A549 (cell line): ENCODE measurements around the gene RIMBP2. TPM values are rescaled to one million over a fixed set of nuclear protein-coding genes. Genes with fewer than 3 reads are reported as not detected.
A peak's percentile ranks its signal among the peaks of the same experiment; 100 is the strongest.

ENCODE experiments used
- ATAC-seq, 2 experiments: fragments of 200-7000 bp in 1 of 2; fragments of >200 bp in 1 of 2; cut with Nextera tagmentation in 1 of 2; cut with Tn5 transposase in 1 of 2; 3 replicates each; pipeline versions ENCODE4 v1.8.0 to v1.9.1; 2018 to 2020; ENCODE audit warnings: mild to moderate bottlenecking in 1 of 2, moderate library complexity in 1 of 2
- CTCF ChIA-PET: fragments of 300-600 bp; sonication (Branson Sonifier 250); formaldehyde crosslinking; extraction: SDS; loops from one replicate; lab custom pipeline; 2021; ENCODE audit warnings: antibody characterized with exemption, inconsistent platforms; lab: Yijun Ruan, JAX
- POLR2A ChIA-PET: fragments of 350-600 bp; formaldehyde crosslinking; extraction: SDS; loops from one replicate; lab custom pipeline; 2021; ENCODE audit warnings: antibody characterized with exemption, inconsistent platforms; lab: Yijun Ruan, JAX
- DNase-seq, 2 experiments: peaks; one replicate each; pipeline versions ENCODE4 v3.0.0 to v3.0.0-alpha.2; 2011 to 2016; ENCODE audit warnings: low read depth in 1 of 2, low spot score in 1 of 2
- FAIRE-seq: peaks from 2 replicates; lab custom pipeline; 2011; peaks lifted over from hg19 to GRCh38; lab: Jason Lieb, UNC
- H3K27ac ChIP-seq, 2 experiments: fragments of >200 bp; sonication (Bioruptor Twin); formaldehyde crosslinking; 3 replicates each; pipeline ENCODE4 v1.5.1; 2016 to 2017
- H3K4me1 ChIP-seq: fragments of >200 bp; sonication (Bioruptor Twin); formaldehyde crosslinking; 3 replicates; pipeline ENCODE4 v1.6.1; 2016
- H3K4me2 ChIP-seq: fragments of >200 bp; sonication (Bioruptor Twin); formaldehyde crosslinking; 3 replicates; pipeline ENCODE4 v1.6.1; 2016
- H3K4me3 ChIP-seq: fragments of >200 bp; sonication (Bioruptor Twin); formaldehyde crosslinking; 3 replicates; pipeline ENCODE4 v1.5.1; 2016
- H3K9me3 ChIP-seq: fragments of >200 bp; sonication (Bioruptor Twin); formaldehyde crosslinking; 3 replicates; pipeline ENCODE4 v1.6.1; 2016
- CBX2 ChIP-seq: fragments of 200-600 bp; sonication (generic); IDR thresholded peaks from 2 replicates; pipeline ENCODE4 v1.6.1; 2016; ENCODE audit warnings: low read depth, mild to moderate bottlenecking, borderline replicate concordance
- CBX8 ChIP-seq: fragments of 200-600 bp; sonication (generic); IDR thresholded peaks from 2 replicates; pipeline ENCODE4 v1.6.1; 2016
- CHD2 ChIP-seq: fragments of 150-350 bp; IDR thresholded peaks from 2 replicates; pipeline ENCODE4 v1.6.1; 2014; ENCODE audit warnings: low read length; ENCODE audit not compliant: partially characterized antibody
- EHMT2 ChIP-seq: fragments of 200-600 bp; sonication (generic); IDR thresholded peaks from 2 replicates; pipeline ENCODE4 v1.6.1; 2016; ENCODE audit warnings: antibody characterized with exemption, low read depth, mild to moderate bottlenecking, moderate library complexity
- FOSL2 ChIP-seq, 2 experiments: fragments of 450-650 bp in 1 of 2; fragments of >200 bp in 1 of 2; sonication (Bioruptor Twin) in 1 of 2; formaldehyde crosslinking; IDR thresholded peaks; 2 replicates each; pipeline versions ENCODE4 v1.5.0 to v1.6.1; 2016 to 2020; ENCODE audit warnings: mild to moderate bottlenecking in 1 of 2, moderate library complexity in 1 of 2
- HDAC2 ChIP-seq: fragments of 200-600 bp; sonication (generic); IDR thresholded peaks from 2 replicates; pipeline ENCODE4 v1.6.1; 2016
- JUNB ChIP-seq: fragments of >200 bp; sonication (Bioruptor Twin); formaldehyde crosslinking; IDR thresholded peaks from 2 replicates; pipeline ENCODE4 v1.6.1; 2016
- MYC ChIP-seq: IDR thresholded peaks from 2 replicates; pipeline ENCODE4 v1.6.1; 2012; ENCODE audit warnings: mild to moderate bottlenecking, inconsistent platforms, low read length, improper control_type of control experiment, borderline replicate concordance
- PHF8 ChIP-seq: fragments of 200-600 bp; sonication (generic); IDR thresholded peaks from 2 replicates; pipeline ENCODE4 v1.6.1; 2016; ENCODE audit warnings: low read depth, mild to moderate bottlenecking, antibody characterized with exemption, moderate library complexity, borderline replicate concordance
- RAD21 ChIP-seq, 2 experiments: fragments of >200 bp in 1 of 2; sonication (Bioruptor Twin) in 1 of 2; formaldehyde crosslinking in 1 of 2; IDR thresholded peaks in 1 of 2; conservative IDR thresholded peaks in 1 of 2; 2 replicates in 1 of 2; 3 replicates in 1 of 2; pipeline ENCODE4 v1.6.1; 2012 to 2018; ENCODE audit warnings: inconsistent platforms in 1 of 2
- RARB ChIP-seq: fragments of 250-450 bp; sonication (Bioruptor Pico); IDR thresholded peaks from 2 replicates; pipeline ENCODE4 v1.8.0; 2021; ENCODE audit warnings: mild to moderate bottlenecking, moderate library complexity
- RNF2 ChIP-seq: fragments of 200-600 bp; sonication (generic); IDR thresholded peaks from 2 replicates; pipeline ENCODE4 v1.6.1; 2016; ENCODE audit warnings: low read depth, mild to moderate bottlenecking, antibody characterized with exemption, moderate library complexity, borderline replicate concordance
- SMC3 ChIP-seq: fragments of >200 bp; sonication (Bioruptor Twin); formaldehyde crosslinking; IDR thresholded peaks from 3 replicates; pipeline ENCODE4 v1.6.1; 2018; ENCODE audit warnings: inconsistent platforms
- SREBF2 ChIP-seq: fragments of 450-650 bp; IDR thresholded peaks from 2 replicates; pipeline ENCODE4 v1.6.1; 2014; ENCODE audit warnings: mild to moderate bottlenecking, moderate library complexity
- TFCP2L1 ChIP-seq: fragments of 250-450 bp; sonication (Bioruptor Pico); IDR thresholded peaks from 2 replicates; pipeline ENCODE4 v1.5.0; 2021; ENCODE audit warnings: mild to moderate bottlenecking
- WGBS: methylation state at CpG from one replicate; pipeline ENCODE4 v1.1.6; 2017; ENCODE audit errors: missing lambda C conversion rate; 5-methylcytosine and 5-hydroxymethylcytosine counted together
- polyA plus RNA-seq, 4 experiments: library from polyadenylated mRNA; depleted of rRNA in 3 of 4; stranded (reverse); fragments of >200 nt; fragmentation: RNase III in 1 of 4; extraction: RNeasy Plus Mini Kit Qiagen cat#74134 plus additional on column Dnase treatment in 1 of 4; gene quantifications; 2 replicates in 3 of 4; 3 replicates in 1 of 4; pipeline ENCODE4 v1.2.3, GENCODE V29; 2011 to 2017
- TF ChIP-seq, protein P1 (sequence below): fragments of >200 bp; sonication (Bioruptor Twin); formaldehyde crosslinking; IDR thresholded peaks from 2 replicates; pipeline ENCODE4 v1.6.1; 2016
- TF ChIP-seq, protein P2 (sequence below): fragments of 200-600 bp; sonication (generic); IDR thresholded peaks from 2 replicates; pipeline ENCODE4 v1.6.1; 2016; ENCODE audit warnings: antibody characterized with exemption, mild to moderate bottlenecking, moderate library complexity
- TF ChIP-seq, protein P3 (sequence below): fragments of 450-650 bp; IDR thresholded peaks from 2 replicates; pipeline ENCODE4 v1.6.1; 2014; ENCODE audit warnings: antibody characterized with exemption
- TF ChIP-seq, protein P4 (sequence below): IDR thresholded peaks from 2 replicates; pipeline ENCODE4 v1.6.1; 2012
- TF ChIP-seq, protein P5 (sequence below): fragments of 150-350 bp; IDR thresholded peaks from 2 replicates; pipeline ENCODE4 v1.6.1; 2014; ENCODE audit warnings: low read depth, mild to moderate bottlenecking, low read length

The RIMBP2 gene
- polyA plus RNA-seq, 2 of the 4 experiments (the other 2 are of a cell fraction), result not detected

DNA sequence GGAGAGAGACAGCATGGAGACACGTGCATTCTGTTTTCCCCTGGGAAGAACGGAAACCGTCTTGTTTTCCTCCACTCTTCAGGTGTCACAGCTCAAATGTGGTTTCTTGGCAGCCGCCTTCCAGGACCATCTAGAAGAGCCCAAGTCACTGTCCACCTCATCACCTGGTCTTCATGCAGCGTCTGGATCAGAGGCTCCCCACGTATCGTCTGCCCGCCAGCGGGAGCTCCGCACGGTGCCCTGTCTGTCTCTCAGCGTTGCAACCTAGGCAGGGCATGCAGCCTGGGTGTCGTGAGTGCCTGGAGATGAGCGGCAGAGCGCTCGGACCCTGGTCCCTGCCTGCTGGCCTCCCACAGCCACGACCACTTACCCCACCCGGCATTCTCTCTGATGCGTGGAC lies 260.9 kb downstream of the RIMBP2 start:
- POLR2A ChIA-PET, result no interaction called here
- ATAC-seq (peak in 1 of 2 experiments; percentile 11; a peak in 1 of 6 replicates), FAIRE-seq (no peak), DNase-seq (no peak)
- H3K27ac ChIP-seq, result no peak overlapping the region
- WGBS, result 20% methylated on average over 18 of the region's 19 CpGs
- no peak overlapping the region for H3K4me3 ChIP-seq
- H3K4me1 ChIP-seq, result no peaks in the 10 kb centered on the region
- TF ChIP-seq, protein P1, sequence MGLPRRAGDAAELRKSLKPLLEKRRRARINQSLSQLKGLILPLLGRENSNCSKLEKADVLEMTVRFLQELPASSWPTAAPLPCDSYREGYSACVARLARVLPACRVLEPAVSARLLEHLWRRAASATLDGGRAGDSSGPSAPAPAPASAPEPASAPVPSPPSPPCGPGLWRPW, result no peak
- TF ChIP-seq TFCP2L1 (CRISPR knock-in tag) (no peak), SREBF2 (no peak), HDAC2 (no peak), MYC (no peak), PHF8 (no peak)
- TF ChIP-seq, protein P2, sequence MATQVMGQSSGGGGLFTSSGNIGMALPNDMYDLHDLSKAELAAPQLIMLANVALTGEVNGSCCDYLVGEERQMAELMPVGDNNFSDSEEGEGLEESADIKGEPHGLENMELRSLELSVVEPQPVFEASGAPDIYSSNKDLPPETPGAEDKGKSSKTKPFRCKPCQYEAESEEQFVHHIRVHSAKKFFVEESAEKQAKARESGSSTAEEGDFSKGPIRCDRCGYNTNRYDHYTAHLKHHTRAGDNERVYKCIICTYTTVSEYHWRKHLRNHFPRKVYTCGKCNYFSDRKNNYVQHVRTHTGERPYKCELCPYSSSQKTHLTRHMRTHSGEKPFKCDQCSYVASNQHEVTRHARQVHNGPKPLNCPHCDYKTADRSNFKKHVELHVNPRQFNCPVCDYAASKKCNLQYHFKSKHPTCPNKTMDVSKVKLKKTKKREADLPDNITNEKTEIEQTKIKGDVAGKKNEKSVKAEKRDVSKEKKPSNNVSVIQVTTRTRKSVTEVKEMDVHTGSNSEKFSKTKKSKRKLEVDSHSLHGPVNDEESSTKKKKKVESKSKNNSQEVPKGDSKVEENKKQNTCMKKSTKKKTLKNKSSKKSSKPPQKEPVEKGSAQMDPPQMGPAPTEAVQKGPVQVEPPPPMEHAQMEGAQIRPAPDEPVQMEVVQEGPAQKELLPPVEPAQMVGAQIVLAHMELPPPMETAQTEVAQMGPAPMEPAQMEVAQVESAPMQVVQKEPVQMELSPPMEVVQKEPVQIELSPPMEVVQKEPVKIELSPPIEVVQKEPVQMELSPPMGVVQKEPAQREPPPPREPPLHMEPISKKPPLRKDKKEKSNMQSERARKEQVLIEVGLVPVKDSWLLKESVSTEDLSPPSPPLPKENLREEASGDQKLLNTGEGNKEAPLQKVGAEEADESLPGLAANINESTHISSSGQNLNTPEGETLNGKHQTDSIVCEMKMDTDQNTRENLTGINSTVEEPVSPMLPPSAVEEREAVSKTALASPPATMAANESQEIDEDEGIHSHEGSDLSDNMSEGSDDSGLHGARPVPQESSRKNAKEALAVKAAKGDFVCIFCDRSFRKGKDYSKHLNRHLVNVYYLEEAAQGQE, result no peak
- TF ChIP-seq, all 56 proteins: peak for 0
- Histone ChIP-seq H3K4me2 (no peak overlapping the region), H3K9me3 (no peaks in the 10 kb centered on the region)
- CTCF ChIA-PET, result no interaction called here

DNA sequence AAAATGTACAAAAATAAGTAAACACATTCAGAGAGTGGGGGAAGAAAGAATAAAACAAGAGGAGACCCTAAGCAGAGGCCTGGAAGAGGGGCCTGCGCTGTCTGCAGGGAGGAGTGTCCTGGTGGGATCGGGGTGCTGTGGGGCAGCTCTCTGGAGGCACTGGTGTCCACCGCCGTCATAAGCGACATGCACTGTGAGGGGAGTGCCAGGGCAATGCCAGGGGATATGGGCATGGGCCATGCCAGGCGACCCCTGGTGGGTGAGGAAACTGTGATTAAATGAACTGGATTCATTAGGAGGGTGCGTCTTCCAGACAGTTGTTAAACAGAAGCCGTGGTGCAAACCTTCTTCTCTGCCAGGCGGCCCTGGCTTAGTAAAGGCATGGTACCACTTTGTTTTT lies 261.8 kb downstream of the RIMBP2 start:
- TF ChIP-seq FOSL2 (IDR thresholded peaks at IDR 0.05) (no peak), FOSL2 (CRISPR knock-in tag; IDR thresholded peaks at IDR 0.05) (no peak), CBX8 (no peak), RNF2 (no peak), RARB (CRISPR knock-in tag) (no peak), CHD2 (no peak)
- TF ChIP-seq, protein P3, sequence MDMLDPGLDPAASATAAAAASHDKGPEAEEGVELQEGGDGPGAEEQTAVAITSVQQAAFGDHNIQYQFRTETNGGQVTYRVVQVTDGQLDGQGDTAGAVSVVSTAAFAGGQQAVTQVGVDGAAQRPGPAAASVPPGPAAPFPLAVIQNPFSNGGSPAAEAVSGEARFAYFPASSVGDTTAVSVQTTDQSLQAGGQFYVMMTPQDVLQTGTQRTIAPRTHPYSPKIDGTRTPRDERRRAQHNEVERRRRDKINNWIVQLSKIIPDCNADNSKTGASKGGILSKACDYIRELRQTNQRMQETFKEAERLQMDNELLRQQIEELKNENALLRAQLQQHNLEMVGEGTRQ, result no peak
- TF ChIP-seq, protein P4, sequence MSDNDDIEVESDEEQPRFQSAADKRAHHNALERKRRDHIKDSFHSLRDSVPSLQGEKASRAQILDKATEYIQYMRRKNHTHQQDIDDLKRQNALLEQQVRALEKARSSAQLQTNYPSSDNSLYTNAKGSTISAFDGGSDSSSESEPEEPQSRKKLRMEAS, result no peak
- TF ChIP-seq, protein P1, result no peak
- POLR2A ChIA-PET, result no interaction called here
- Histone ChIP-seq H3K4me3 (no peak overlapping the region), H3K27ac (no peak overlapping the region), H3K4me1 (no peaks in the 10 kb centered on the region), H3K9me3 (no peaks in the 10 kb centered on the region), H3K4me2 (no peak overlapping the region)
- CTCF ChIA-PET, result no interaction called here
- WGBS, result 33% methylated on average over 9 of the region's 9 CpGs
- no peak for DNase-seq
- no peak for FAIRE-seq
- no peak for ATAC-seq

- CTCF ChIA-PET, result no interaction called here
- no peak for FAIRE-seq
- 4% methylated on average over 10 of the region's 10 CpGs for WGBS
Observed at GRCh38 chr12:130452546-130452945, 263.6 kb downstream of the RIMBP2 start.

More at GRCh38 chr12:130452546-130452945, 263.6 kb downstream of the RIMBP2 start:
- POLR2A ChIA-PET, result no interaction called here
- no peaks in the 10 kb centered on the region for H3K4me1 ChIP-seq
- no peak overlapping the region for H3K27ac ChIP-seq
- no peak overlapping the region for H3K4me2 ChIP-seq
- DNase-seq, result no peak
- no peaks in the 10 kb centered on the region for H3K9me3 ChIP-seq
- TF ChIP-seq RNF2, result no peak
- TF ChIP-seq SMC3, result no peak
- TF ChIP-seq, protein P5, sequence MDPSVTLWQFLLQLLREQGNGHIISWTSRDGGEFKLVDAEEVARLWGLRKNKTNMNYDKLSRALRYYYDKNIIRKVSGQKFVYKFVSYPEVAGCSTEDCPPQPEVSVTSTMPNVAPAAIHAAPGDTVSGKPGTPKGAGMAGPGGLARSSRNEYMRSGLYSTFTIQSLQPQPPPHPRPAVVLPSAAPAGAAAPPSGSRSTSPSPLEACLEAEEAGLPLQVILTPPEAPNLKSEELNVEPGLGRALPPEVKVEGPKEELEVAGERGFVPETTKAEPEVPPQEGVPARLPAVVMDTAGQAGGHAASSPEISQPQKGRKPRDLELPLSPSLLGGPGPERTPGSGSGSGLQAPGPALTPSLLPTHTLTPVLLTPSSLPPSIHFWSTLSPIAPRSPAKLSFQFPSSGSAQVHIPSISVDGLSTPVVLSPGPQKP, result no peak
- TF ChIP-seq CBX2, result no peak
- TF ChIP-seq, protein P4, result no peak
- no peak for TF ChIP-seq EHMT2
- TF ChIP-seq JUNB, result no peak
- no peak for TF ChIP-seq RAD21 (conservative IDR thresholded peaks at IDR 0.05 in 1 of 2, IDR thresholded peaks at IDR 0.05 in 1 of 2)
- no peak for ATAC-seq
- H3K4me3 ChIP-seq, result no peak overlapping the region
